ENCODE data around the gene ACSS2. TPM values are rescaled to one million over a fixed set of nuclear protein-coding genes. Genes with fewer than 3 reads are reported as not detected.

Gene ACSS2
- total and polyA plus RNA-seq, 10 donors = 8.9 to 43.6 (median 30.2) TPM

DNA sequence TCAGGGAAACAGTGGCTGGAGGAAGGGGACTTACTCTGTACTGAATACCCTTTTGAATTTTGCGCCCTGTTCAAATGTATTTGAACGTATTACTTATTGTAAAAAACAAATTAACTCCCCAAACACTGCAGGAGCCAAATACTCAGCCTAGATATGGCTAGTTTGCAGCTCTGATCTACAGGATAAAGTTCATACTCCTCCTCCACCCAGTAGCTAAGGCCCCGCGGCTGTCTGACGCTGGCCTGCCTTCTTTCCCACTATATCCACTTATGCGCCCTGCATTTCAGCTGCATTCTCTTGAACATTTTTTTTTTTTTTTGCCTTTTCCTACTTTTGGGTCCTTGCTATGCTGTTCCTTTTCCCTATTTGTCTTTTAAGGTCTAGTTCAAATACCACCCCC is 72.7 kb downstream of the ACSS2 start:
- Histone ChIP-seq H3K36me3 (peaks cover 0 to 67% (median 23%) of the 10 kb centered on the region in 6 donors), H3K27ac (no peak overlapping the region), H3K4me1 (peaks cover 0 to 5% (median 0%) of the 10 kb centered on the region in 6 donors), H3K27me3 (replicated peaks in 1 of 7) (no peaks in the 10 kb centered on the region), H3K9me3 (no peaks in the 10 kb centered on the region), H3K4me3 (no peak overlapping the region)
- TF ChIP-seq POLR2A (IDR thresholded peaks at IDR 0.05) = no peak
- 88 to 98% (median 97%) methylated on average over 6 of the region's 6 CpGs for WGBS, 5 donors
- no peak for DNase-seq
- intact Hi-C loops (cut with DNase I; ENCODE audit: low total_unique reads) = no loop called here

DNA sequence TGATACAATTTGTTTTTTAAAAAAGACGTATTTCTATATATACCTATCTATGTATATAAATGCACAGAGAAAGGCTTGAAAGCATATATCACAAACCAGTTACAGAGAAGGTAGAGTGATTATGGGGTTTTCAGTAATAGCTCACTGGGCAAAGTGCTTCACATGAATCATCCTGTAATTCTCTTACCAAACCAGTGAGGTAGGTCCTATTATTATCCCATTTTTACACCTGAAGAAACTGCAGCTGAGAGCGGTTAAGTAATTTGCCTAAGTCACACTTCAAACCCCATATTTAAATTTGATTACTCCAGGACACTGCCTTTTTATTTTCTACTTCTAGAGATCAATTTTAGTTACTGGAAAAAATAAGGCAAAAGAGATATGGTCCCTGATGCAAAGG is 74.8 kb downstream of the ACSS2 start:
- peaks cover 0 to 45% (median 15%) of the 10 kb centered on the region in 6 donors for H3K36me3 ChIP-seq
- H3K4me1 ChIP-seq = peaks cover 3 to 21% (median 15%) of the 10 kb centered on the region in 6 donors
- TF ChIP-seq POLR2A (IDR thresholded peaks at IDR 0.05) = no peak
- TF ChIP-seq, protein P1, sequence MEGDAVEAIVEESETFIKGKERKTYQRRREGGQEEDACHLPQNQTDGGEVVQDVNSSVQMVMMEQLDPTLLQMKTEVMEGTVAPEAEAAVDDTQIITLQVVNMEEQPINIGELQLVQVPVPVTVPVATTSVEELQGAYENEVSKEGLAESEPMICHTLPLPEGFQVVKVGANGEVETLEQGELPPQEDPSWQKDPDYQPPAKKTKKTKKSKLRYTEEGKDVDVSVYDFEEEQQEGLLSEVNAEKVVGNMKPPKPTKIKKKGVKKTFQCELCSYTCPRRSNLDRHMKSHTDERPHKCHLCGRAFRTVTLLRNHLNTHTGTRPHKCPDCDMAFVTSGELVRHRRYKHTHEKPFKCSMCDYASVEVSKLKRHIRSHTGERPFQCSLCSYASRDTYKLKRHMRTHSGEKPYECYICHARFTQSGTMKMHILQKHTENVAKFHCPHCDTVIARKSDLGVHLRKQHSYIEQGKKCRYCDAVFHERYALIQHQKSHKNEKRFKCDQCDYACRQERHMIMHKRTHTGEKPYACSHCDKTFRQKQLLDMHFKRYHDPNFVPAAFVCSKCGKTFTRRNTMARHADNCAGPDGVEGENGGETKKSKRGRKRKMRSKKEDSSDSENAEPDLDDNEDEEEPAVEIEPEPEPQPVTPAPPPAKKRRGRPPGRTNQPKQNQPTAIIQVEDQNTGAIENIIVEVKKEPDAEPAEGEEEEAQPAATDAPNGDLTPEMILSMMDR (IDR thresholded peaks at IDR 0.05 in 8 of 11, conservative IDR thresholded peaks at IDR 0.05 in 3 of 11) = no peak
- TF ChIP-seq POLR2AphosphoS5 (IDR thresholded peaks at IDR 0.05) = no peak
- H3K27ac ChIP-seq = no peak overlapping the region
- DNase-seq = no peak
- no peaks in the 10 kb centered on the region for H3K27me3 ChIP-seq (replicated peaks in 1 of 7)
- no peaks in the 10 kb centered on the region for H3K9me3 ChIP-seq
- WGBS, 5 donors = 84 to 94% (median 90%) methylated on average over 2 of the region's 2 CpGs
- intact Hi-C loops (cut with DNase I; ENCODE audit: low total_unique reads) = no loop called here
- no peak overlapping the region for H3K4me3 ChIP-seq

DNA sequence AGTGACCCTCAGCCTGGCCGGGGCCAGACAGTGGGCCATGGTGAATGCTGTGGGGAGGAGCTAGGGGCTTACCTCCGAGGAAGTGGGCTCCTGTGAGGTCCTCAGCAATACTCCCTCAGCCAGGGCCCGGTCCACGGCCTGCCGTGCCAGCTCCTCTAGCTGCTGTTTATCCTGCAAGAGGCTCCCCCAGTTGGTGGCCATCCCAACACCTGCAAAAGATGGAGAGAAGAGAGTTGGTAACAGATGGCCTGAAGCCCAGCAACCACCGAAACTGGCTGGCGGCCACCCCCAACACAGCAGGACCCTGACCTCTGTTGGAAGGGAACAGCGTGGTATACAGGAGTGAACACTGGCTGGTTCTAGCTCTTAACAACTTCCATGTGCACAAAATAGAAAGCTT is 75.2 kb downstream of the ACSS2 start:
- Histone ChIP-seq H3K4me3 (no peak overlapping the region), H3K27me3 (replicated peaks in 1 of 7) (no peaks in the 10 kb centered on the region), H3K27ac (no peak overlapping the region), H3K36me3 (peaks cover 0 to 41% (median 14%) of the 10 kb centered on the region in 6 donors), H3K9me3 (no peaks in the 10 kb centered on the region), H3K4me1 (peaks cover 3 to 25% (median 18%) of the 10 kb centered on the region in 6 donors)
- TF ChIP-seq POLR2AphosphoS5 (IDR thresholded peaks at IDR 0.05) = no peak
- TF ChIP-seq POLR2A (IDR thresholded peaks at IDR 0.05) = no peak
- TF ChIP-seq, protein P1 (IDR thresholded peaks at IDR 0.05 in 8 of 11, conservative IDR thresholded peaks at IDR 0.05 in 3 of 11) = no peak
- intact Hi-C loops (cut with DNase I; ENCODE audit: low total_unique reads) = no loop called here
- 86 to 91% (median 87%) methylated on average over 8 of the region's 8 CpGs for WGBS, 5 donors
- DNase-seq = no peak

DNA sequence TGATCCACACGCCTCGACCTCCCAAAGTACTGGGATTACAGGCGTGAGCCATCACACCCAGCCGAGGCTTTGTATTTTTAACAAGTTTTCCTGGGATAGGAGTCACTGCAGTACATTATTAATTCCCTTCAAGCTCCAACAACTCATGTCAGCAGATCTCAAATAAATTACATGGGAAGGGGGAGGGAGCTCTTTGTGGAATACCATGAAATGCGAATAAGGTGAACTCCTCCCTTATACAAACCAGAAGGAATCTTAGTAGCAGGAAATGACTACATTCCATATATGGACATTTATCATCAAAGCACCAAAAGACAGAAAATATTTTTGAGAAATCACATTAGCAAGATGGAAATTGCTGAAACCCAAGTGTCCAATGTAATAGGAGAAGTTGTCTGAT is 76.3 kb downstream of the ACSS2 start:
- Histone ChIP-seq H3K4me3 (no peak overlapping the region), H3K4me1 (peaks cover 3 to 28% (median 19%) of the 10 kb centered on the region in 6 donors), H3K36me3 (peaks cover 0 to 40% (median 14%) of the 10 kb centered on the region in 6 donors), H3K27me3 (replicated peaks in 1 of 7) (no peaks in the 10 kb centered on the region), H3K27ac (no peak overlapping the region), H3K9me3 (no peaks in the 10 kb centered on the region)
- WGBS, 5 donors = 82 to 95% (median 90%) methylated on average over 4 to 5 of the region's 5 CpGs
- intact Hi-C loops (cut with DNase I; ENCODE audit: low total_unique reads) = no loop called here
- TF ChIP-seq POLR2AphosphoS5 (IDR thresholded peaks at IDR 0.05) = no peak
- TF ChIP-seq, protein P1 (IDR thresholded peaks at IDR 0.05 in 8 of 11, conservative IDR thresholded peaks at IDR 0.05 in 3 of 11) = no peak
- no peak for TF ChIP-seq POLR2A (IDR thresholded peaks at IDR 0.05)
- no peak for DNase-seq

GRCh38 chr20:34953960-34954359 is 77.5 kb downstream of the ACSS2 start:
- H3K4me1 ChIP-seq = peaks cover 3 to 28% (median 19%) of the 10 kb centered on the region in 6 donors
- H3K27me3 ChIP-seq (replicated peaks in 1 of 7) = no peaks in the 10 kb centered on the region
- H3K27ac ChIP-seq = no peak overlapping the region
- peaks cover 0 to 29% (median 11%) of the 10 kb centered on the region in 6 donors for H3K36me3 ChIP-seq
- WGBS, 5 donors = 90 to 99% (median 95%) methylated on average over 7 of the region's 7 CpGs
- TF ChIP-seq, protein P1 (IDR thresholded peaks at IDR 0.05 in 8 of 11, conservative IDR thresholded peaks at IDR 0.05 in 3 of 11) = no peak
- no peak for TF ChIP-seq POLR2AphosphoS5 (IDR thresholded peaks at IDR 0.05)
- TF ChIP-seq POLR2A (IDR thresholded peaks at IDR 0.05) = no peak
- H3K4me3 ChIP-seq = no peak overlapping the region
- no peaks in the 10 kb centered on the region for H3K9me3 ChIP-seq
- intact Hi-C loops (cut with DNase I; ENCODE audit: low total_unique reads) = no loop called here
- no peak for DNase-seq

All from spleen (tissue), 11 donors.